ENCODE results near the gene CIC. TPM values are rescaled to one million over a fixed set of nuclear protein-coding genes. Genes with fewer than 3 reads are reported as not detected.
A peak's percentile ranks its signal among the peaks of the same experiment; 100 is the strongest.

The CIC gene
- total and polyA plus RNA-seq, 2 of the 13 experiments (the other 11 are each of a cell fraction or from before 2014, with no cell fraction given) = 5.9 to 8.0 TPM

DNA sequence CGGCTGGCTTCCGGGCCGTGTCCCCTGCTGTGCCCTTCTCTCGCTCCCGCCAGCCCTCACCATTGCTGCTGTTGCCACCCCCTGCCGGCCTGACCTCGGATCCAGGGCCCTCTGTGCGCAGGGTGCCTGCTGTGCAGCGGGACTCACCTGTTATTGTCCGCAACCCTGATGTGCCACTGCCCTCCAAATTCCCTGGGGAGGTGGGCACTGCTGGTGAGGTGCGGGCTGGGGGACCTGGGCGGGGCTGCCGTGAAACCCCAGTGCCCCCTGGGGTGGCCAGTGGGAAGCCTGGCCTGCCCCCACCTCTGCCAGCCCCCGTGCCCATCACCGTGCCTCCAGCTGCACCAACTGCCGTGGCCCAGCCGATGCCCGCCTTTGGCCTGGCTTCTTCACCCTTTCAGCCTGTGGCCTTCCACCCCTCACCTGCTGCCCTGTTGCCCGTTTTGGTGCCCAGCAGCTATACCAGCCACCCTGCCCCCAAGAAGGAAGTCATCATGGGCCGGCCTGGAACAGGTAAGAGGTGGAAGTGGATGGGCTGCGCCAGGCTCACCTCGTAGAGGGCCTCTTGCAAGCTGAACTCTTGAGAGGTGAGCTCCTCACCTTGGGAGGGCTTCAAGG is 5.1 kb downstream of the CIC start (continued):
- TF ChIP-seq, protein P1, sequence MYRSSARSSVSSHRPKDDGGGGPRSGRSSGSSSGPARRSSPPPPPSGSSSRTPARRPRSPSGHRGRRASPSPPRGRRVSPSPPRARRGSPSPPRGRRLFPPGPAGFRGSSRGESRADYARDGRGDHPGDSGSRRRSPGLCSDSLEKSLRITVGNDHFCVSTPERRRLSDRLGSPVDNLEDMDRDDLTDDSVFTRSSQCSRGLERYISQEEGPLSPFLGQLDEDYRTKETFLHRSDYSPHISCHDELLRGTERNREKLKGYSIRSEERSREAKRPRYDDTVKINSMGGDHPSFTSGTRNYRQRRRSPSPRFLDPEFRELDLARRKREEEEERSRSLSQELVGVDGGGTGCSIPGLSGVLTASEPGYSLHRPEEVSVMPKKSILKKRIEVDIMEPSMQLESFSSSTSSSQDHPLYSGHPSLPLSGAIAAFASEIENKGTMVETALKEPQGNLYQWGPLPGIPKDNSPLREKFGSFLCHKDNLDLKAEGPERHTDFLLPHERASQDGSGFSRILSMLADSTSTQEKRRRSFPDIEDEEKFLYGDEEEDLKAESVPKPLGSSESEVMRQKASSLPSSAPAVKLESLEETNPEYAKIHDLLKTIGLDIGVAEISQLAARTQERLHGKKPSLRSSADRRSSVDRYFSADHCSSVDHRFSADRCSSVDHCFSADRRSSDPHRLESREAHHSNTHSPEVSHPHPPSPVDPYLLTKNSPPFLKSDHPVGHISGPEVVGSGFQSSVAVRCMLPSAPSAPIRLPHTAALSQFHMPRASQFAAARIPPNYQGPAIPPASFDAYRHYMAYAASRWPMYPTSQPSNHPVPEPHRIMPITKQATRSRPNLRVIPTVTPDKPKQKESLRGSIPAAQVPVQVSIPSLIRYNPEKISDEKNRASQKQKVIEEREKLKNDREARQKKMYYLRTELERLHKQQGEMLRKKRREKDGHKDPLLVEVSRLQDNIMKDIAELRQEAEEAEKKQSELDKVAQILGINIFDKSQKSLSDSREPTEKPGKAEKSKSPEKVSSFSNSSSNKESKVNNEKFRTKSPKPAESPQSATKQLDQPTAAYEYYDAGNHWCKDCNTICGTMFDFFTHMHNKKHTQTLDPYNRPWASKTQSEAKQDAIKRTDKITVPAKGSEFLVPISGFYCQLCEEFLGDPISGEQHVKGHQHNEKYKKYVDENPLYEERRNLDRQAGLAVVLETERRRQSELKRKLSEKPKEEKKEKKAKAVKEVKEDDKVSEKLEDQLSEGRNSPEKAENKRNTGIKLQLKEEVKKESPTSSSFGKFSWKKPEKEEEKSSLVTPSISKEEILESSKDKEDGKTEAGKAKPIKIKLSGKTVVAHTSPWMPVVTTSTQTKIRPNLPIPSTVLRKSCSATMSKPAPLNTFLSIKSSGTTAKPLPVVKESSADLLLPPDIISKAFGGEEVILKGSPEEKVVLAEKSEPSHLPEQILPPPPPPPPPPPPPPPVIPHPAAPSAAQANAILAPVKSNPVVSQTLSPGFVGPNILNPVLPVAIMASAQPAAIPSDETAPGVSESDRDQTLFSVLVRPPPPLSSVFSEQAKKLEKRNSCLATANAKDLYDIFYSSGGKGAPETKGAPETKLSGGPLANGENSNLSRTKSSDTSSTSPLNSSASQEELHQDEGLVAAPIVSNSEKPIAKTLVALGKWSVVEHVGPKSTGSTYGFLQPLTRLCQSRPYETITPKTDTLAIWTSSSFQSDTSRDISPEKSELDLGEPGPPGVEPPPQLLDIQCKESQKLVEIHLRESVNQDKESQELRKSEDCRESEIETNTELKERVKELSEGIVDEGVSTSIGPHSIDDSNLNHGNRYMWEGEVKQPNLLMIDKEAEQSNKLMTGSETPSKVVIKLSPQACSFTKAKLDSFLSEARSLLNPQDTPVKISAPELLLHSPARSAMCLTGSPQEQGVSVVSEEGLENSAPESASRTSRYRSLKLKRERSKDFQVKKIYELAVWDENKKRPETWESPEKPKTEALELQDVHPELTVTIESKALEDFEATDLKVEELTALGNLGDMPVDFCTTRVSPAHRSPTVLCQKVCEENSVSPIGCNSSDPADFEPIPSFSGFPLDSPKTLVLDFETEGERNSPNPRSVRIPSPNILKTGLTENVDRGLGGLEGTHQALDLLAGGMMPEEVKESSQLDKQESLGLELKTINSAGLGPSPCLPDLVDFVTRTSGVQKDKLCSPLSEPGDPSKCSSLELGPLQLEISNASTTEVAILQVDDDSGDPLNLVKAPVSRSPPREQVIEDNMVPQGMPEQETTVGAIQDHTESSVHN (CRISPR knock-in tag; IDR thresholded peaks at IDR 0.05) = no peak
- TF ChIP-seq RCOR2 (CRISPR knock-in tag; IDR thresholded peaks at IDR 0.05) (no peak), ZC3H13 (CRISPR knock-in tag; IDR thresholded peaks at IDR 0.05) (peak; percentile 69; the same call in 1 of the 2 replicates), RBFOX2 (IDR thresholded peaks at IDR 0.05; ENCODE audit: low read depth, low read length) (0 out of 2 replicates have a peak, but pooled peaks have one; percentile 39), SALL1 (CRISPR knock-in tag; IDR thresholded peaks at IDR 0.05) (no peak), FOXA3 (CRISPR knock-in tag; IDR thresholded peaks at IDR 0.05) (no peak)
- TF ChIP-seq, protein P2, sequence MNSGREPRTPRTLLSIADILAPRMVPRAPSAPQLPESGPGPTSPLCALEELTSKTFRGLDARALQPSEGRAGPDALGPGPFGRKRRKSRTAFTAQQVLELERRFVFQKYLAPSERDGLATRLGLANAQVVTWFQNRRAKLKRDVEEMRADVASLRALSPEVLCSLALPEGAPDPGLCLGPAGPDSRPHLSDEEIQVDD (CRISPR knock-in tag; IDR thresholded peaks at IDR 0.05; ENCODE audit: borderline replicate concordance) = no peak
- TF ChIP-seq, protein P3, sequence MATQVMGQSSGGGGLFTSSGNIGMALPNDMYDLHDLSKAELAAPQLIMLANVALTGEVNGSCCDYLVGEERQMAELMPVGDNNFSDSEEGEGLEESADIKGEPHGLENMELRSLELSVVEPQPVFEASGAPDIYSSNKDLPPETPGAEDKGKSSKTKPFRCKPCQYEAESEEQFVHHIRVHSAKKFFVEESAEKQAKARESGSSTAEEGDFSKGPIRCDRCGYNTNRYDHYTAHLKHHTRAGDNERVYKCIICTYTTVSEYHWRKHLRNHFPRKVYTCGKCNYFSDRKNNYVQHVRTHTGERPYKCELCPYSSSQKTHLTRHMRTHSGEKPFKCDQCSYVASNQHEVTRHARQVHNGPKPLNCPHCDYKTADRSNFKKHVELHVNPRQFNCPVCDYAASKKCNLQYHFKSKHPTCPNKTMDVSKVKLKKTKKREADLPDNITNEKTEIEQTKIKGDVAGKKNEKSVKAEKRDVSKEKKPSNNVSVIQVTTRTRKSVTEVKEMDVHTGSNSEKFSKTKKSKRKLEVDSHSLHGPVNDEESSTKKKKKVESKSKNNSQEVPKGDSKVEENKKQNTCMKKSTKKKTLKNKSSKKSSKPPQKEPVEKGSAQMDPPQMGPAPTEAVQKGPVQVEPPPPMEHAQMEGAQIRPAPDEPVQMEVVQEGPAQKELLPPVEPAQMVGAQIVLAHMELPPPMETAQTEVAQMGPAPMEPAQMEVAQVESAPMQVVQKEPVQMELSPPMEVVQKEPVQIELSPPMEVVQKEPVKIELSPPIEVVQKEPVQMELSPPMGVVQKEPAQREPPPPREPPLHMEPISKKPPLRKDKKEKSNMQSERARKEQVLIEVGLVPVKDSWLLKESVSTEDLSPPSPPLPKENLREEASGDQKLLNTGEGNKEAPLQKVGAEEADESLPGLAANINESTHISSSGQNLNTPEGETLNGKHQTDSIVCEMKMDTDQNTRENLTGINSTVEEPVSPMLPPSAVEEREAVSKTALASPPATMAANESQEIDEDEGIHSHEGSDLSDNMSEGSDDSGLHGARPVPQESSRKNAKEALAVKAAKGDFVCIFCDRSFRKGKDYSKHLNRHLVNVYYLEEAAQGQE (IDR thresholded peaks at IDR 0.05; ENCODE audit: borderline replicate concordance in 1 of 2, low read depth in 1 of 2, low read length in 2 of 2) = no peak
